H1 (cell line): ENCODE results near the gene WNT7A.

Source experiments
- EZH2 ChIP-seq: fragments of 200-600 bp; sonication (generic); IDR thresholded peaks from 2 replicates; pipeline ENCODE4 v1.7.1; 2012; ENCODE audit warnings: low read depth, mild to moderate bottlenecking, moderate library complexity, low read length, inconsistent platforms; ENCODE audit not compliant: severe bottlenecking
- JUND ChIP-seq: IDR thresholded peaks from 2 replicates; pipeline ENCODE4 v1.6.1; 2011; ENCODE audit warnings: mild to moderate bottlenecking, improper control_type of control experiment, low read length
- POLR2AphosphoS5 ChIP-seq: IDR thresholded peaks from 2 replicates; pipeline ENCODE4 v1.6.1; 2011; ENCODE audit warnings: low read depth, low read length
- RBBP5 ChIP-seq: IDR thresholded peaks from 2 replicates; pipeline ENCODE4 v1.7.1; 2012; ENCODE audit warnings: low read depth, mild to moderate bottlenecking, inconsistent platforms, low read length, moderate library complexity, borderline replicate concordance
- SIN3A ChIP-seq, 2 experiments: IDR thresholded peaks in 1 of 2; conservative IDR thresholded peaks in 1 of 2; 2 replicates each; pipeline ENCODE4 v1.6.1; 2011 to 2012; ENCODE audit warnings: low read length in 2 of 2, improper control_type of control experiment in 1 of 2, low read depth in 1 of 2, mild to moderate bottlenecking in 1 of 2
- TCF12 ChIP-seq: IDR thresholded peaks from 2 replicates; pipeline ENCODE4 v1.6.1; 2011; ENCODE audit warnings: low read depth, mild to moderate bottlenecking, low read length
- YY1 ChIP-seq: IDR thresholded peaks from 2 replicates; pipeline ENCODE4 v1.6.1; 2011; ENCODE audit warnings: low read depth, mild to moderate bottlenecking, low read length
- ZNF274 ChIP-seq: IDR thresholded peaks from 2 replicates; pipeline ENCODE4 v1.7.0; 2012; ENCODE audit warnings: low read length, borderline replicate concordance; ENCODE audit errors: extremely low read depth
- TF ChIP-seq, protein P1 (sequence below), 3 experiments: IDR thresholded peaks; 1 replicate in 2 of 3; 2 replicates in 1 of 3; pipeline versions ENCODE4 v1.5.1 to v1.6.1; 2011; ENCODE audit warnings: low read length in 3 of 3, mild to moderate bottlenecking in 3 of 3, inconsistent platforms in 2 of 3, low read depth in 1 of 3, moderate library complexity in 1 of 3; ENCODE audit not compliant: insufficient read depth in 1 of 3; ENCODE audit errors: control extremely low read depth in 1 of 3
- TF ChIP-seq, protein P2 (sequence below): IDR thresholded peaks from 2 replicates; pipeline ENCODE4 v1.6.1; 2012; ENCODE audit warnings: inconsistent platforms
- TF ChIP-seq, protein P3 (sequence below): IDR thresholded peaks from 2 replicates; pipeline ENCODE4 v1.6.1; 2011; ENCODE audit warnings: low read length, improper control_type of control experiment

DNA sequence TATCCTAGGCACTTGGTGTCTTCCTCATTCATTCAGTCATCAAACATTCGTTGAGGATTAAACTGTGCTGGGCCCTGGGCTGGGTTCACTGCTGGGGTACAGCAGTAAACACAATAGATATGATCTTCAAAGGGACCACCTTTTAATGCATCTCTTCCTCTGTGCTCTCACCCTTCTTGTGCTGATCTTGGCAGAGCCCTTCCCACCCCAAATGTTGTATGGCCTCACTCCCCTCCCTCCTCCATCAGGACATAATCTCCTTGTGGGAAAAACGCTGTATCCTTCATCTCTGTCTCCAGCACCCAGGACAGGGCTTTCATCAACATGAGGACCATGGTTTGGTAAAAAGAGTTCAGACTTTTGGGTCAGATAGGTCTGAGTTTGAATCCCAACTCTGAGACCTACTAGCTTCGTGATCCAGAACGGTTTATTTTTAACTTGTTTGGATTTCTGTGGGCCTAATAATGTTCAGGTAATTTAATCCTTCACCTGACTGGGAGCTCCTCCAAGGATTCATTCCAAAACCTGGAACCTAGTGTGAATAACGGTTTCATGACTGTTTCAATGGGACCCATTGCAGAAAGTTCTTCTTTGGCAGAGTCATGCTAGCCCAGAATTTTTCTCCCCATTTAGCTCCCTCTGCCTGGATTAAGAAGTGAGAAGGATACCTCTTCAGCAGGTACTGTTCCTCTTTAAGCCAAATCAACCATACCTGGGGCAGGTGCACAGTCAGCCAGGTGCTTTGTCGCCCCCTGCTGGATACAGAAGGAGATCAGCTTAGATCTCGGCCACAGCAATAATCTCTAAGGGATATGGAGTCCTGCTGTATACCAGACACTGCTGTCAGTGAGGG, 5.2 kb upstream of the WNT7A start:
- TF ChIP-seq, protein P1, sequence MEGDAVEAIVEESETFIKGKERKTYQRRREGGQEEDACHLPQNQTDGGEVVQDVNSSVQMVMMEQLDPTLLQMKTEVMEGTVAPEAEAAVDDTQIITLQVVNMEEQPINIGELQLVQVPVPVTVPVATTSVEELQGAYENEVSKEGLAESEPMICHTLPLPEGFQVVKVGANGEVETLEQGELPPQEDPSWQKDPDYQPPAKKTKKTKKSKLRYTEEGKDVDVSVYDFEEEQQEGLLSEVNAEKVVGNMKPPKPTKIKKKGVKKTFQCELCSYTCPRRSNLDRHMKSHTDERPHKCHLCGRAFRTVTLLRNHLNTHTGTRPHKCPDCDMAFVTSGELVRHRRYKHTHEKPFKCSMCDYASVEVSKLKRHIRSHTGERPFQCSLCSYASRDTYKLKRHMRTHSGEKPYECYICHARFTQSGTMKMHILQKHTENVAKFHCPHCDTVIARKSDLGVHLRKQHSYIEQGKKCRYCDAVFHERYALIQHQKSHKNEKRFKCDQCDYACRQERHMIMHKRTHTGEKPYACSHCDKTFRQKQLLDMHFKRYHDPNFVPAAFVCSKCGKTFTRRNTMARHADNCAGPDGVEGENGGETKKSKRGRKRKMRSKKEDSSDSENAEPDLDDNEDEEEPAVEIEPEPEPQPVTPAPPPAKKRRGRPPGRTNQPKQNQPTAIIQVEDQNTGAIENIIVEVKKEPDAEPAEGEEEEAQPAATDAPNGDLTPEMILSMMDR (IDR thresholded peaks at IDR 0.05; ENCODE audit: control extremely low read depth in 1 of 3, insufficient read depth in 1 of 3, low read depth in 1 of 3, low read length in 3 of 3): peak; percentile 81 to 93 (median 93)
- no peak for TF ChIP-seq RBBP5
- no peak for TF ChIP-seq EZH2
- TF ChIP-seq, protein P2, sequence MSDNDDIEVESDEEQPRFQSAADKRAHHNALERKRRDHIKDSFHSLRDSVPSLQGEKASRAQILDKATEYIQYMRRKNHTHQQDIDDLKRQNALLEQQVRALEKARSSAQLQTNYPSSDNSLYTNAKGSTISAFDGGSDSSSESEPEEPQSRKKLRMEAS: no peak
- TF ChIP-seq JUND: no peak
- no peak for TF ChIP-seq SIN3A (conservative IDR thresholded peaks at IDR 0.05 in 1 of 2, IDR thresholded peaks at IDR 0.05 in 1 of 2; ENCODE audit: low read depth in 1 of 2, low read length in 2 of 2)
- TF ChIP-seq ZNF274: no peak
- TF ChIP-seq POLR2AphosphoS5: no peak
- TF ChIP-seq, protein P3, sequence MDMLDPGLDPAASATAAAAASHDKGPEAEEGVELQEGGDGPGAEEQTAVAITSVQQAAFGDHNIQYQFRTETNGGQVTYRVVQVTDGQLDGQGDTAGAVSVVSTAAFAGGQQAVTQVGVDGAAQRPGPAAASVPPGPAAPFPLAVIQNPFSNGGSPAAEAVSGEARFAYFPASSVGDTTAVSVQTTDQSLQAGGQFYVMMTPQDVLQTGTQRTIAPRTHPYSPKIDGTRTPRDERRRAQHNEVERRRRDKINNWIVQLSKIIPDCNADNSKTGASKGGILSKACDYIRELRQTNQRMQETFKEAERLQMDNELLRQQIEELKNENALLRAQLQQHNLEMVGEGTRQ: no peak
- peak; percentile 30; the same call in 1 of the 2 replicates for TF ChIP-seq YY1
- no peak for TF ChIP-seq TCF12
